Activated T-helper 1 cell treated with anti-CD3 and anti-CD28 coated beads, Interleukin-12 subunit alpha, Interleukin-12 subunit beta, Interleukin-2, Interleukin-4 antibody, amounts not matched to agents 30 ng/mL and 10 ng/mL and 1 ng/mL, durations not matched to agents 14 hours and 24 hours and 36 hours (primary cell): ENCODE results near the gene SLC1A2. TPM values are rescaled to one million over a fixed set of nuclear protein-coding genes. Genes with fewer than 3 reads are reported as not detected.

Source experiments
- DNase-seq: peaks from one replicate; pipeline ENCODE4 v3.0.0; 2021; ENCODE audit warnings: low spot score
- H3K27ac Mint-ChIP-seq: one replicate; pipeline ENCODE4 v1.8.0; 2021; ENCODE audit warnings: mild to moderate bottlenecking, mixed read lengths
- H3K27me3 Mint-ChIP-seq: one replicate; pipeline ENCODE4 v1.8.0; 2022; ENCODE audit warnings: mild to moderate bottlenecking, moderate library complexity, mixed read lengths; ENCODE audit not compliant: insufficient read depth
- H3K36me3 Mint-ChIP-seq: one replicate; pipeline ENCODE4 v1.8.0; 2021; ENCODE audit warnings: low read depth, mixed read lengths
- H3K4me1 Mint-ChIP-seq: one replicate; pipeline ENCODE4 v1.8.0; 2021; ENCODE audit warnings: low read depth, mixed read lengths
- H3K4me3 Mint-ChIP-seq: one replicate; pipeline ENCODE4 v1.8.0; 2021; ENCODE audit warnings: mild to moderate bottlenecking, moderate library complexity, mixed read lengths
- H3K9me3 Mint-ChIP-seq: one replicate; pipeline ENCODE4 v1.8.0; 2021; ENCODE audit warnings: mixed read lengths
- intact Hi-C: fragments of 100-400 bp; cut with micrococcal nuclease; formaldehyde crosslinking; loops from one replicate; pipeline ENCODE4 v1.15.1; 2024
- total RNA-seq: library from RNA; stranded (reverse); gene quantifications from 2 replicates; pipeline ENCODE4 v1.2.3, GENCODE V29; 2022

The SLC1A2 gene
- total RNA-seq, 1 donor from 2014 or later, result not detected

- peaks cover 24% of the 10 kb centered on the region for H3K27me3 Mint-ChIP-seq
- H3K27ac Mint-ChIP-seq, result no peak overlapping the region
- H3K4me3 Mint-ChIP-seq, result no peak overlapping the region
- no peaks in the 10 kb centered on the region for H3K4me1 Mint-ChIP-seq
- intact Hi-C loops, result no loop called here
- no peaks in the 10 kb centered on the region for H3K9me3 Mint-ChIP-seq
- no peak for DNase-seq
- H3K36me3 Mint-ChIP-seq, result no peaks in the 10 kb centered on the region
Measured at GRCh38 chr11:35403765-35404387, 15.5 kb downstream of the SLC1A2 start.

DNA sequence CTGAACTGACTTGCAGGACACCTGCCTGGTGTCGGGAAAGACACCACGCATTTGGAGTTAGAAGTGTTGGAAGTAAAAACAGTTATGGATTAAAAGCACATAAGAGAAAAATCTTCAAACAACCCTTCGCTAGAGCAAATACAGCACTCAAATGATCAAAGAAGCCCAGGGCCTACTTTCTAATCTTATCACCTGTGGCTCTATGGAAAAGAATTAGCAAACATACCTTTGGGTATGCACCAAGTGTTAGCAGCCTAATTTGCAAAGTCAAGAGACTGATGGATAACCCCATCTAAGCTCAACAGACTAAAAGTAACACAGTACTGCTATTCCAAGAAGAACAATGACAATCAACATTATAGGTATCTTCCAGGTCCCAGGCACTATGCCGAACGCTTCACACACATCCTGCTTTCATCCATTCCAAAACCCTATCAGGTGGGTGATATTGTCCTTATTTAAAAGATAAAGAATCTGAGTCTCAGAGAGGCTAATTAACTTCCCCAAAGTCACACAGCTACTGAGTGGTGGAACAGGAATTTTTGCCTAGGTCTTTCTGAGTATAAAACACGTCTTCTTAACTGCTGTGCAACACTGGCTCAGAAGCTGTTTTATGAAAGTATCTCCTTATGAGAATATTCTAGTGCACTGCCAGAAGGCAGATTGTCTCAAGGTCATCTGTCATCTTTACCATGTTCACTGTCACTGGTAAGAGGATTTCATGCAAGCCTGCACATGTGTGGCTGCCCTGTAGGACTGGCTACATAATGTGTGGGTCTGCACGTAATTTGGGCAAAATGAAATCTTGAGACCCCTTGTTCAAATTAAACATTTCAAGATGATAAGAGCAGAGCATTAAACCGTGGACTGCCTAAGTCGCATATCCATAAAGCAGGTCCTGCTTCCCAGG is 16.4 kb downstream of the SLC1A2 start:
- no peak overlapping the region for H3K4me3 Mint-ChIP-seq
- intact Hi-C loops, result no loop called here
- no peak overlapping the region for H3K27ac Mint-ChIP-seq
- no peaks in the 10 kb centered on the region for H3K4me1 Mint-ChIP-seq
- no peaks in the 10 kb centered on the region for H3K36me3 Mint-ChIP-seq
- H3K9me3 Mint-ChIP-seq, result no peaks in the 10 kb centered on the region
- no peak for DNase-seq
- peaks cover 24% of the 10 kb centered on the region for H3K27me3 Mint-ChIP-seq

DNA sequence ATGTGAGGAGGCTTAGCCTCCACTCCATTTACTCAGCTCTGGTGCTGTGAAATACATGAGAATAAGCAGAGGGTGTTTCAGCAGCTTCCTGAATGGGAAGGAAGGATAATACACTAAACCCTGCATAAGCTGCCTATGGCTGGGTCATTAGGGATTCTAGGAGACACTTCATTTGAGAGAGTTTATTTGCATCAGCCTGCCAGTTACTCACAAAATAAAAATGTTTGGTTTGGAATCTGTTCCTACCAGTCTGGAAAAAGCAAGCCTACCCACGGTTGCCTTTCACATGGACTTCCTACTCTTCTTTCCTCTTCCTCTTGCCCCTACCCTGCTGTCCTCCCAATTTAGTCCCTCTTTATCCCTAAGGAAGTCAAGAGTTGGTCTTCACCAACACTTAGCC is 20.5 kb downstream of the SLC1A2 start:
- no peaks in the 10 kb centered on the region for H3K36me3 Mint-ChIP-seq
- no peaks in the 10 kb centered on the region for H3K4me1 Mint-ChIP-seq
- H3K4me3 Mint-ChIP-seq, result no peak overlapping the region
- no peak for DNase-seq
- peaks cover 22% of the 10 kb centered on the region for H3K27me3 Mint-ChIP-seq
- no peak overlapping the region for H3K27ac Mint-ChIP-seq
- no peaks in the 10 kb centered on the region for H3K9me3 Mint-ChIP-seq
- intact Hi-C loops, result no loop called here

GRCh38 chr11:35394941-35395340 is 24.4 kb downstream of the SLC1A2 start:
- DNase-seq, result no peak
- Mint-ChIP-seq H3K36me3 (no peaks in the 10 kb centered on the region), H3K9me3 (no peaks in the 10 kb centered on the region), H3K27ac (no peak overlapping the region), H3K4me1 (peaks cover 24% of the 10 kb centered on the region), H3K27me3 (peaks cover 23% of the 10 kb centered on the region), H3K4me3 (no peak overlapping the region)
- intact Hi-C loops, result loop anchor here (5.0 kb wide), 3 partner anchors 138 to 383 kb away; no protein-coding TSS in a partner anchor

GRCh38 chr11:35393098-35393497 is 26.3 kb downstream of the SLC1A2 start:
- Mint-ChIP-seq H3K9me3 (no peaks in the 10 kb centered on the region), H3K27ac (no peak overlapping the region)

DNA sequence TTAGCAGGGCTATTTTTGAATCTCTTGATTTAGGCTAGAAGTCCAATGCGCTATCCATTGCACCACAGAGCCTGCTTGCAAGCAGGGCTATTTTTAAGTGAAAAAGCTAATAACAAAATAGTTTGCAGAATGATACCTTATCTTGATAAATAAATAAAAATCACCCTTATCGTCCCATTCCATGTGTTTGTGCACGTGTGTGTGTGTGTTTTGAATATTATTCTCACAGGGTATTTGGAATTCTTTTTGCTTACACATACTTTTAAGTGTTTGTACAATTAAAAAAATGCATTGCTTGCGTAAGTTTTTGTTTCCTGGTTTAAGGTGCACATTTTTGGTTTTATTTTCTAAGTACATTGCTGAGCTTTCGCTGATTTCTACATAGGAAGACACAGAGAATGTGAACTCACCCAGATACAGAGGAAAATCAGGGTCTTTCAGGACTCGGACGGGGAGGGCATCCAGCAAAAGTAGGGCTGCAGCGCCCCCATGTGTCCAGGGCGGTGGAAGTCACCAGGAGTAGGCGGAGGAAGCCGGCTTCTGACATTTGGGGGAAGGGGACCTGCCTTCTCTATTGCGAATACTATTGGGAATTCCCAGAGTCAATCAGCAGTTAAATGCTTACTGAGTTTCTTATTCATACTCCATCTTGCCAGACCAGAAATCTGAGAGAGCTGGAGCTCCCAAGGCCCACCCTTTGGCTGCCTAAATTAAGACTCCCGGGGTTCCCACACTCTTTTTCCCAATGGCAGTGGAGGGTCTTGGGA is 27.3 kb downstream of the SLC1A2 start:
- DNase-seq, result peak; percentile 61
- intact Hi-C loops, result loop anchor here (1.0 to 5.0 kb wide), 17 partner anchors 55 to 879 kb away; partner anchors contain the start of genes APIP, ELF5 and PDHX
- peaks cover 26% of the 10 kb centered on the region for H3K4me1 Mint-ChIP-seq
- no peak overlapping the region for H3K4me3 Mint-ChIP-seq
- no peaks in the 10 kb centered on the region for H3K36me3 Mint-ChIP-seq
- peaks cover 14% of the 10 kb centered on the region for H3K27me3 Mint-ChIP-seq
- H3K27ac Mint-ChIP-seq, result no peak overlapping the region
- H3K9me3 Mint-ChIP-seq, result no peaks in the 10 kb centered on the region

More at GRCh38 chr11:35393098-35393497, 26.3 kb downstream of the SLC1A2 start:
- peaks cover 14% of the 10 kb centered on the region for H3K27me3 Mint-ChIP-seq
- peaks cover 26% of the 10 kb centered on the region for H3K4me1 Mint-ChIP-seq
- H3K4me3 Mint-ChIP-seq, result no peak overlapping the region
- intact Hi-C loops, result loop anchor here (2.0 to 5.0 kb wide), 4 partner anchors 136 to 880 kb away; partner anchors contain the start of gene ELF5
- no peak for DNase-seq
- no peaks in the 10 kb centered on the region for H3K36me3 Mint-ChIP-seq

DNA sequence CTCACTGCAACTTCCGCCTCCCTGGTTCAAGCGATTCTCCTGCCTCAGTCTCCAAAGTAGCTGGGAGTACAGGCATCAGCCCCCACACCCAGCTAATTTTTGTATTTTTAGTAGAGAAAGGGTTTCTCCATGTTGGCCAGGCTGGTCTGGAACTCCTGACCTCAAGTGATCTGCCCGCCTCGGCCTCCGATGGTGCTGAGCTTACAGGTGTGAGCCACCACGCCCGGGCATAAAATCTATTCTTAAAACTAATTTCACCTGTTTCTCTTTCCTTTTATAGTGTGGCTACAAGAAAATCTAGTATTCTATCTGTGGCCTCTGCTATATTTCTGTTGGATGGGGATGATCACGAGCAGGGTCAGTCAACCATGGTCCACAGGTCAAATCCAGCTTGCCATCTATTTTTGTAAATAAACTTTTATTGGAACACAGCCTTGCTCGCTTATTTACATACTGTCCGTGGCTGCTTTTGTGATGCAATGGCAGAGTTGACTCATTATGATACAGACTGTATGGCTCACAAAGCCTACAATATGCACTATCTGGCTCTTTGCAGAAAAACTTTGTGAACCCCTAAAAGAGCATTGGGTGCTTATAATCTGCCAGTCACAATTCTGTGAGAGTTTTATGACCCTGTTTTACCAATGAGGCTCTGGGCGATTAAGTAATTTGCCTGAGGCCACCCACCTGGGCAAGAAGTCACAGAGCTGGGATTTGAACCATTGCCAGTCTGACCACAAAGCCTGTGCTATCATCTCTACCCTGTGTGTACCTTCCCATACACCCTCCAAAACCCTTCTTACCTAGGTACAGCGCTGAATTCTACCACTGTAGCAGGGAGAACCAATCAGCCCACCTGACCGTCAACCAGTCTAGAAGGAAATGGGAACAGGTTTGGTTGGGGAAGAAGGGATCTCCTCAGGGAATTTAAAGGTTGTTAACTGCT is 28.3 kb downstream of the SLC1A2 start:
- intact Hi-C loops, result loop anchor here (1.0 to 5.0 kb wide), 14 partner anchors 48 to 740 kb away; partner anchors contain the start of genes APIP and PDHX
- H3K36me3 Mint-ChIP-seq, result no peaks in the 10 kb centered on the region
- H3K4me3 Mint-ChIP-seq, result peak overlapping the region; percentile 6
- H3K27ac Mint-ChIP-seq, result peak overlapping the region; percentile 48
- DNase-seq, result peak; percentile 13
- H3K27me3 Mint-ChIP-seq, result peaks cover 12% of the 10 kb centered on the region
- peaks cover 26% of the 10 kb centered on the region for H3K4me1 Mint-ChIP-seq
- no peaks in the 10 kb centered on the region for H3K9me3 Mint-ChIP-seq

DNA sequence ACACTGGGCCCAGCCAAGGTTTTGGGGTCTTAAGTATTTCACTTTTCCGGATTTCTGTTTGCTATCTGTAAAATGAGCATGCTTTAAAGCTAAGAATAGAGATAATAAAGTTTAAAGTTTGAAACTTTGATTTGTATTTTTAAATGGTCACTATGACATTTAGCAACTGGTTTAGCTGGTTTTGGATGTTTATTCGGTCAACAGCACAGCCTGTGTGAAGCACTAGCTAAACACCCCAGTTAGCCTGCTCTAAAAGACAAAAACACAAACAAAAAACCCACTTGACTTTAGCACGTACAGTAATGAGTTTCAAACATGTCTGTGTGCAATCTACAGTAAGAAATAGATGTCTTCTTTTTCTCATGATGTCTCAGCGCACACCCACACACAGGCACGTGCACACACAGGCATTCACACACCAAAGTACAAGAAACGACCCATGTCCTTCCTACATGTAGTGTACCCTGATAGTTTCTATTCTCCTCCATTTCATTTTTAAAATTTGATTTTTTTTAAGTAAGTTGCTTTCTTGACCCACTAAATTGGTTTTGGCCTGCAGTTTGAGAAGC is 29.4 kb downstream of the SLC1A2 start:
- Mint-ChIP-seq H3K4me3 (no peak overlapping the region), H3K27me3 (peaks cover 10% of the 10 kb centered on the region), H3K36me3 (no peaks in the 10 kb centered on the region), H3K4me1 (peaks cover 26% of the 10 kb centered on the region), H3K27ac (no peak overlapping the region), H3K9me3 (no peaks in the 10 kb centered on the region)
- no peak for DNase-seq
- intact Hi-C loops, result loop anchor here (1.0 to 5.0 kb wide), 9 partner anchors 47 to 739 kb away; partner anchors contain the start of genes APIP and PDHX

DNA sequence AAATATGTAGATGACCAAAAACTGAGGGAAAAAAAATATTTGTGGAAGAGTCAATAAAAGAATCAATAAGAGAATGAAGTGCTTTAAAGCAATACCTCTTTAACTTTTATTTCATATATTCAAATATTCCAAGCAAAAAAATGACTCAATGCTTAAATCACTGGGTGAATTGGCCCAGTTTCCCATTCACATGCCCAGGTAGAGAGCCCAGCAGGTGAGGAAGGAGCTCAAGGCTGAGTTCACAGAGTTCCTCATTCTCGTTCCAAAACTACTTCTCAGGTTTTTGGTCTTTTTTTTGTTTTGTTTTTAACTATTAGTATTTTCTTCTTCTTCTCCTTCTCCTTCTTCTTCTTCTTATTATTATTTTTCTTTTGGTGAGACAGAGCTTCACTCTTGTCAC is 30.2 kb downstream of the SLC1A2 start:
- Mint-ChIP-seq H3K9me3 (no peaks in the 10 kb centered on the region), H3K4me3 (no peak overlapping the region), H3K27ac (no peak overlapping the region), H3K4me1 (peaks cover 26% of the 10 kb centered on the region), H3K36me3 (no peaks in the 10 kb centered on the region), H3K27me3 (peaks cover 10% of the 10 kb centered on the region)
- intact Hi-C loops, result no loop called here
- DNase-seq, result no peak

GRCh38 chr11:35388061-35388460 is 31.3 kb downstream of the SLC1A2 start:
- Mint-ChIP-seq H3K27me3 (peaks cover 4% of the 10 kb centered on the region), H3K27ac (no peak overlapping the region), H3K36me3 (no peaks in the 10 kb centered on the region), H3K4me1 (peaks cover 26% of the 10 kb centered on the region), H3K9me3 (peaks cover 4% of the 10 kb centered on the region), H3K4me3 (no peak overlapping the region)
- no peak for DNase-seq
- intact Hi-C loops, result no loop called here

DNA sequence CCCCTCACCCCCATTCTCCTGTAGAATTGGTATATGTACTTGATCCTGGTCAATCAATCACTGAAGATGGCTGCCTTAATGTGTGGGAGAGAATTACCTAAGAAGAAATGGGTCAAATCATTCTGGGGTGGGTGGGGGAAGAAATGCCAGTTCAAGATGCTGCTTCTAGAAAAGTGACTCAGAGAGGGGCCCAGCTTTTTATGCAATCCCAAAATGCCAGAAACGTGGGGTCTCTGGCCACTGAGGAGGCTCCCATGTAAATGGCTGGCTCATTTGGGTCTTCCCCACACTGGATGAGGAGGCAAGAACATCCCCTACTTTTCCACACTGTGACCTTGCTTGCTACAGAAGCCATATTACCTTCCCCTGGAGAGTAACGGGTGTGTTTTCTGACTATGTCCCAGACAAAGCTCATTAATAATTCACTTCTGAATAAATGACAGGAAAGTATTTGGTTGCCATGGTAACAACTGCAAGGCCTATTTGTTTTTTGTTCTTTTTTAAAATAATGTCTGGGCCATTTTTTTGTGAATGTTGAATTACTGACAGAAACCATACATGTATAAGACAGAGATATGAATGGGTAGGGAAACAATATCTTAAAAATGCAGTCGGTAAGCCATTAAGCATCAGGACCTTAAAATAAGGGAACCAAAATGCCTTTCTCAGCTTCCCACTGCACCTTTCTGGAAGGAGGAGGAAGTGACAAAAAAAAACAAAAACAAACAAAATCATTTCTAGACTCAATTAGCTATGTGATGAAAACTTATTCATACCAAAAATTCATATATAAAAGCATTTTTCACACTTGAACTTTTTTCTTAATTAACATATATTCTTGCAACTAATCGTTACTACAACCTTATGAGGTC is 32.0 kb downstream of the SLC1A2 start:
- Mint-ChIP-seq H3K27ac (no peak overlapping the region), H3K27me3 (peaks cover 4% of the 10 kb centered on the region), H3K4me3 (no peak overlapping the region), H3K9me3 (peaks cover 4% of the 10 kb centered on the region), H3K36me3 (no peaks in the 10 kb centered on the region), H3K4me1 (peaks cover 24% of the 10 kb centered on the region)
- intact Hi-C loops, result no loop called here
- no peak for DNase-seq
